Endothelial cell of umbilical vein (primary cell): ENCODE data around the gene PLXNA4.

Experiments
- POLR2A ChIP-seq: IDR thresholded peaks from 2 replicates; pipeline ENCODE4 v1.6.1; 2012; ENCODE audit warnings: low read depth, mild to moderate bottlenecking, control low read depth, low read length
- TF ChIP-seq, protein P1 (sequence below), 2 donors: IDR thresholded peaks; 1 replicate in 1 of 2; 2 replicates in 1 of 2; pipeline ENCODE4 v1.5.1; 2011; ENCODE audit warnings: low read length in 2 of 2, mild to moderate bottlenecking in 2 of 2, moderate library complexity in 2 of 2, control low read depth in 1 of 2, inconsistent platforms in 1 of 2, low read depth in 1 of 2; ENCODE audit not compliant: insufficient read depth in 1 of 2; ENCODE audit errors: extremely low read depth in 1 of 2

GRCh38 chr7:132462478-132462877, 113.8 kb downstream of the PLXNA4 start:
- TF ChIP-seq, protein P1, sequence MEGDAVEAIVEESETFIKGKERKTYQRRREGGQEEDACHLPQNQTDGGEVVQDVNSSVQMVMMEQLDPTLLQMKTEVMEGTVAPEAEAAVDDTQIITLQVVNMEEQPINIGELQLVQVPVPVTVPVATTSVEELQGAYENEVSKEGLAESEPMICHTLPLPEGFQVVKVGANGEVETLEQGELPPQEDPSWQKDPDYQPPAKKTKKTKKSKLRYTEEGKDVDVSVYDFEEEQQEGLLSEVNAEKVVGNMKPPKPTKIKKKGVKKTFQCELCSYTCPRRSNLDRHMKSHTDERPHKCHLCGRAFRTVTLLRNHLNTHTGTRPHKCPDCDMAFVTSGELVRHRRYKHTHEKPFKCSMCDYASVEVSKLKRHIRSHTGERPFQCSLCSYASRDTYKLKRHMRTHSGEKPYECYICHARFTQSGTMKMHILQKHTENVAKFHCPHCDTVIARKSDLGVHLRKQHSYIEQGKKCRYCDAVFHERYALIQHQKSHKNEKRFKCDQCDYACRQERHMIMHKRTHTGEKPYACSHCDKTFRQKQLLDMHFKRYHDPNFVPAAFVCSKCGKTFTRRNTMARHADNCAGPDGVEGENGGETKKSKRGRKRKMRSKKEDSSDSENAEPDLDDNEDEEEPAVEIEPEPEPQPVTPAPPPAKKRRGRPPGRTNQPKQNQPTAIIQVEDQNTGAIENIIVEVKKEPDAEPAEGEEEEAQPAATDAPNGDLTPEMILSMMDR (IDR thresholded peaks at IDR 0.05; ENCODE audit: extremely low read depth in 1 of 2, insufficient read depth in 1 of 2, low read depth in 1 of 2, low read length in 2 of 2), result no peak
- TF ChIP-seq POLR2A, result no peak
